GM12865 (cell line): Measurements from ENCODE around the gene TSSK6.

ENCODE experiments used
- DNase-seq: peaks from one replicate; pipeline ENCODE4 v3.0.0; 2010; ENCODE audit warnings: low read depth
- H3K4me3 ChIP-seq: 2 replicates; pipeline ENCODE4 v1.5.1; 2011; ENCODE audit warnings: mild to moderate bottlenecking, low read depth, low read length, control low read depth
- CTCF ChIP-seq: IDR thresholded peaks from 2 replicates; pipeline ENCODE4 v1.5.1; 2011; ENCODE audit warnings: low read length, control low read depth, low read depth, inconsistent platforms; ENCODE audit not compliant: insufficient read depth; ENCODE audit errors: missing control alignments

The TSSK6 gene

GRCh38 chr19:19465436-19466070 lies 49.8 kb downstream of the TSSK6 start:
- TF ChIP-seq CTCF = no peak
- DNase-seq = no peak
- H3K4me3 ChIP-seq = no peak overlapping the region

GRCh38 chr19:19464339-19465098 lies 50.8 kb downstream of the TSSK6 start:
- H3K4me3 ChIP-seq = no peak overlapping the region
- no peak for TF ChIP-seq CTCF
- DNase-seq = no peak
